ENCODE results near the gene ZNF335.
"Not testable (repeated sequence)": the region's sequence is repeated elsewhere in the genome, so short reads cannot be mapped to it uniquely, and the experiment has no call there.

Gene ZNF335

DNA sequence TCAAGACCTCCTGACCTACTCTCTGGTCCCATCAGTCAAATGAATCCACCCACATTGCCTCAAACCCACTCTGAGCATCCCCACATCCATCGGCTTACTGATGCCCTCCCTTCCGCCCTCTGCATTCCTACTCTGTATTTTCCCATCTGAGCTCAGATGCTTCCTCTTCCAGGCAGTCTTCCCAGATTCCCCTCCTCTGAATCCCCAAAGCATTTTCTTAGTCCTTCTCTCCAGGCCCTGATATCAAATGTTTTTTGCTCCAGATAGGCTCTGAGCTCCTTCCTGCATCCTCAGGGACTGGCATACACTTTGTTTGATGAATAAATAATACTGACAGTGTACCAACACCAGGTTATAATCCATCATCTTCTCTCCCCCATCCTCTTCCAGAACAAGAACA lies 63.9 kb downstream of the ZNF335 start:
- DNase-seq = no peak

DNA sequence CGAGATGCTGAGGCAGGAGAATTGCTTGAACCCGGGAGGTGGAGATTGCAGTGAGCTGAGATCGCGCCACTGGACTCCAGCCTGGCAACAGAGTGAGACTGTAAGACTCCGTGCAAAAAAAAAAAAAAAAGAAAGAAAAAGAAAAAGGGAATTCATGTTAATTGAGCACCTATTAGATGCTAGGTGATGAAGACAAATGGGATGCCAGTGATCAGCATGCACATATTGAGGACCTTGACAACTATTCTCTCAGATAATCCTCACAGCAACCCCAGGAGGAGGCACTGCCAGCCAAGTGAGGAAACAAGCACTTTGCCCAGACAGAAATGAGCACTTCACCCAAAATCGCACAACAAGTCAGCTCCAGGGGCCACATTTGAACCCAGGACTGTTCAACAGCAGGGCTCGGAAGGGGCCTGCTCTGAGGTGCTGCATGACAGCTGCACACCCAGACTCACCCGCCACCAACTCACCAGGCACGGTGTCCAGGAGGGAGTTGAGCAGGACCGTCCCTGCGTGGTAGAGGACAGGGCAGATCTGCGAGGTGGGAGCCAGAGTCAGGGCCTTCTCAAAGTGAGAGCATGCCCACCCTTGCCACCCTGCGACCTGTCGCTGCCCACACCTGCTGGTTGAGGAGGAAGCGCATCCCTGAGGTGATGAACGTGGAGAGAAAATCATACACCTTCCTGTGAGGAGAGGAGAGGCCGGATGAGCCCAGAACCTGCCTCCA lies 64.6 kb downstream of the ZNF335 start:
- DNase-seq = no peak

DNA sequence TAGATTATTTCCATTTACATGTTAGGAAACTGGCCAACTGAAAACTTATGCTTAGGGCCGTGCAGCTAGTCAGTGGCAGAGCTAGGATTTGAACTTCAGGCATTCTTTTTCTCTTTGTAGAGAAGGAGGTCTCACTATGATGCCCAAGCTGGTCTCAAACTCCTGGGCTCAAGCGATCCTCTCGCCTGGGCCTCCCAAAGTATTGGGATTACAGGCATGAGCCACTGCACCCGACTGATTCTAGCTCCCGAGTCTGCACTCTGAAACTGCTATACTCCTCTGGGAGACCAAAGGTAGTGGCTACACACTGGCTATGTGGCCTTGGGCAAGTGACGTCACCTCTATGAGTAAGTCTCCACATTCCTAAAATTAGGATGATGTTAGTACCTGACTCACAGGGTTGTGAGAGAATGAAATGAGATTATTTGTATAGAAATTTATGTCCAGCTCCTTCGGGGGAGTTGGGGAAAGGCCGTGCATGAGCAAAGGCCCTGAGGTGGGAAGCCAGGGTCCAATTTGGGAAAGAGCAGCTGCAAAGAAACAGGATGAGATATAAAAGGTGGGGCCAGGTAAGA lies 66.4 kb downstream of the ZNF335 start:
- DNase-seq = no peak

GRCh38 chr20:45904583-45905504 lies 67.2 kb downstream of the ZNF335 start:
- DNase-seq = no peak

- DNase-seq = no peak
These were observed 69.8 kb downstream of the ZNF335 start for GRCh38 chr20:45902199-45902701.

- not testable (repeated sequence) for DNase-seq
These were observed 70.7 kb downstream of the ZNF335 start for GRCh38 chr20:45901332-45901731.

DNA sequence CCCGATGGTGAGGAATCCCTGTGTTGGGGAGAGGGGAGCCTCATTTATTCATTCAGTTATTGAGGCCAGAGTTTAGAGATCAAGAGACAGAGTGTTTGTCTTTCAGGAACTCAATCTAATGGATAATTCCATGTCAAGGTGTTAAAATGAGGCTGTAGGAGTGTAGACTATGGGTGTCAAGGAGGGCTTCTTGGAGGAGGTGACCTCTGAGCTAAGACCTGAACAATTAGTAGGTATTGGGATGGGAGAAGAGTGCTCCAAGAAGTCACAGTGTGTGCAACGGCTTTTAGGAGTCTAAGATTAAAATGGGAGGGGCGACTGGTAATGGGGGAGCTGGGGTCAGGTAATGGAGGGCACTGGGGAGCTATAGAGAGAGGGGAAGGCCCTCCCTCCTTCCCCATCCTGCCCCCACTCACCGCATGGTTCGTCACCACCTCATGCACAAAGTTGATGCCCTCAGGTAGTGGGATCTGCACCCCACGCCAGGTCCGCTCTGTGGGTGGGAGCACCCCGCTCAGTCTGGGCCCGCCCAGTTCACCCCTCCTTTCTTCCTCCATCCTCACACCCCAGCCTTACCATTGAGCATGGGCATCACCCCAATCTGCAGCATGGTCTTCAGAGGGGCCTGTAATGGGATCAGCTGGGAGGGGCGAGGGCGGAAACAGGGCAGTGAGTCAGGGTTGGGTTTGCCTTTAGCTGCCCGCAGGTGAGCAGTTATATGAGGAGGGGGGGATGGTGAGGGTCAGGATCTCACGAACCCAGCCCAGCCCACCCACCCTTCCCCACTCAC lies 72.8 kb downstream of the ZNF335 start:
- DNase-seq = no peak

Measured in NCI-H446 treated with DMSO at 0.1 percent for 48 hours (cell line).